SH-SY5Y (cell line): ENCODE data around the gene ALDOC.

ENCODE experiments used
- GATA2 ChIP-seq: IDR thresholded peaks from 2 replicates; pipeline ENCODE4 v1.6.1; 2011; ENCODE audit warnings: mild to moderate bottlenecking, low read depth, low read length
- GATA3 ChIP-seq: IDR thresholded peaks from 2 replicates; pipeline ENCODE4 v1.6.1; 2011; ENCODE audit warnings: low read depth, mild to moderate bottlenecking, low read length, moderate library complexity

- TF ChIP-seq GATA3 = no peak
- no peak for TF ChIP-seq GATA2
Measured at GRCh38 chr17:28549236-28550132, 27.2 kb downstream of the ALDOC start.
